H4 (cell line): ENCODE data around the gene P2RY8. TPM values are rescaled to one million over a fixed set of nuclear protein-coding genes. Genes with fewer than 3 reads are reported as not detected.
"Not testable (repeated sequence)": the region's sequence is repeated elsewhere in the genome, so short reads cannot be mapped to it uniquely, and the experiment has no call there.

Experiments
- DNase-seq: peaks from one replicate; pipeline ENCODE4 v3.0.0-alpha.2; 2015; ENCODE audit warnings: low spot score
- total RNA-seq: library from RNA; depleted of rRNA; stranded (reverse); fragments of >200 nt; shearing (Covaris generic); gene quantifications from 2 replicates; pipeline ENCODE4 v1.2.3, GENCODE V29; 2014

Gene P2RY8
- total RNA-seq, 1 experiment from 2014 or later = 0.25 TPM

DNA sequence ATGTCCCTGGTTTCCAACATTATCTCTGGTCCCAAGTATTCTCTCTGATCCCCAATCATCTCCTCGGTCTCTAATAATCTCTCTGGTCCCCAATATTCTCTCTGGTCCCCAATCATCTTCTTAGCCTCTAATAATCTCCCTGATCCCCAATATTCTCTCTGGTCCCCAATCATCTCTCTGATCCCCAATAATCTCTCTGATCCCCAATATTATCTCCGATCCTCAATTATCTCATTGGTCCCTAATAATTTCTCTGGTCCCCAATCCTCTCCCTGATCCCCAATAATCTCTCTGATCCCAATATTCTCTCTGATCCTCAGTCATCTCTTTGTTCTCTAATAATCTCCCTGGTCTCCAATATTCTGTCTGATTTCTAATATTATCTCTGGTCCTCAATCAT lies 16.6 kb downstream of the P2RY8 start:
- no peak for DNase-seq

DNA sequence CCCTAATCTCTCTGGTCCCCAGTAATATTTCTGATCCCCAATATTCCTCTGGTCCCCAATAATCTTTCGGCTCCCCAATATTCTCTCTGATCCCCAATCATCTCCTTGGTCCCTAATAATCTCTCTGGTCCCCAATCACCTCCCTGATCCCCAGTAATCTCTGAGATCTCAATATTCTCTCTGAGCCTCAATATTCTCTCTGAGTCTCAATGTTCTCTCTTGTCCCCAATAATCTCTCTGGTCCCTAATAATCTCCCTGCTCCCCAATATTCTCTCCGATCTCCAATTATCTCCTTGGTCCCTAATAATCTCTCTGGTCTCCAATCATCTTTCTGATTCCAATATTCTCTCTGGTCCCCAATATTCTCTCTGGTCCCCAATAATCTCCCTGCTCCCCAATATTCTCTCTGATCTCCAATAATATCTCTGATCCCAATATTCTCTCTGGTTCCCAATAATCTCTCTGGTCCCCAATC lies 17.9 kb downstream of the P2RY8 start:
- no peak for DNase-seq

DNA sequence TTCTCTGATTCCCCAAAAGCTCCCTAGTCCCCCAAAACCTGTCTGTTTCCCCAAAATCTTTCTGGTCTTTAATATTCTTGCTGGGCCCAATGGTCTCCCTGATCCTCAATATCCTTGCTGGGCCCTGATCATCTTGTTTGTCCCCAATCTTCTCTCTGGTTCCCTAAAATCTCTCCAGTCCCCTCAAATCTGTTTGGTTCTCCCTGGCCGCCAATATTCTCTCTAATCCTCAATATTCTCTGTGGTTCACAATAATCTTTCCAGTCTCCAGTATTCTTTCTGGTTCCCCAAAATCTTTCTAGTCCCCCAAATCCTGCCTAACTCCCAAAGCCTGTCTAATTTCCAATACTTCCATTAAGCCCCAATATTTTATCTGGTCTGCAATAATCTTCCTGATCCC lies 18.5 kb downstream of the P2RY8 start:
- no peak for DNase-seq

DNA sequence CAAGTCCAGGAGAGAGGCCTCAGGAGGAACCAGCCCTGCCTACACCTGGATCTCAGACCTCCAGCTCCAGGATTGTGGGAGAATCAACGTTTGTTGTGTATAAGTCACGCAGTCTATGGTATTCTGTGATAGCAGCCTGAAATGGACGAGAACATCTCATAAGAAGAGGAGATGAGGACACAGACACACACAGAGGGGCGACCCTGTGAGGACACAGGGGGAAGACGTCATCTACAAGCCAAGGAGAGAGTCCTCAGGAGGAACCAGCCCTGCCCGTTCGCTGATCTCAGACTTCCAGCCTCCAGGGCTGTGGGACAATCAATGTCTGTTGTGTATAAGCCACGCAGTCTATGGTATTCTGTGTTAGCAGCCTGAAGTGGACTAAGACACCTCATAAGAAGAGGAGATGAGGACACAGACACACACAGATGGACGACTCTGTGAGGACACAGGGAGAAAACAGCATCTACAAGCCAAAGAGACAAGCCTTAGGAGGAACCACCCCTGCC lies 20.3 kb downstream of the P2RY8 start:
- no peak for DNase-seq

DNA sequence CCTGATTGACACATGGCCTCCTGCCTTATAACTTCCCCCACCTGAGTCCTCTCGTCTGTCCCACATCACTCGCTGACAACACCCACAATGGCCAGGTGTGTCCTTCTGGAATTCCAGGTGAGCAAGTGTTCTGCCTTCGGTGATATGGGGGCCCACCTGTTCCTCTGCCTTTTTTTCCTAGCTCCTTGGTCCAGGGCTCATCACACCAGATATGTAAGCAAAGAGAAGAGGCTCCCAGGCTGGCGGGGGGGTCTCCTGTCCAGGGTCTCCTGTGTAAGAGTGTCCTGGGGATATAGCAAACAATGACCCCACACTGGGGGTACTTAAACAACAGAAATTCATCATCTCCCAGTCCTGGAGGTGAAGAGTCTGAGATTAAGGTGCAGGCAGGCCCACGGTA lies 25.2 kb downstream of the P2RY8 start:
- no peak for DNase-seq

DNA sequence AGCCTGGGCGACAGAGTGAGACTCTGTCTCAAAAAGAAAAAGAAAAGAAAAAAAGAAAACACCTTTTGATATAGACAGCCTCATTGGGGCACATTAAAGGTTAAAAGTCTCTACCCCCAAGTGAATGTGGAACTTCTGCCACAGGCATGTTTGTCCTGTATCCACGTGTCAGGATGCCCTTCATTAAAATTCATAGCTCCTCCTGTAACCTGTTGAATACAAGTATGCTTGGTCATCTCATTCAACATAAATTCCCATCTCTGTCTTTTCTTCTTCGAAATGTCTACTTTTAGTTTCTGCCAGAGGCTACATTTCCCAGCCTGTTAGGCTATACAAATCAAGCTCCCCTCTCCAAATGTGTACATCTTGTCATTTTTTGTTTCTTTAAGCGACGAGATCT lies 25.8 kb downstream of the P2RY8 start:
- DNase-seq = no peak

DNA sequence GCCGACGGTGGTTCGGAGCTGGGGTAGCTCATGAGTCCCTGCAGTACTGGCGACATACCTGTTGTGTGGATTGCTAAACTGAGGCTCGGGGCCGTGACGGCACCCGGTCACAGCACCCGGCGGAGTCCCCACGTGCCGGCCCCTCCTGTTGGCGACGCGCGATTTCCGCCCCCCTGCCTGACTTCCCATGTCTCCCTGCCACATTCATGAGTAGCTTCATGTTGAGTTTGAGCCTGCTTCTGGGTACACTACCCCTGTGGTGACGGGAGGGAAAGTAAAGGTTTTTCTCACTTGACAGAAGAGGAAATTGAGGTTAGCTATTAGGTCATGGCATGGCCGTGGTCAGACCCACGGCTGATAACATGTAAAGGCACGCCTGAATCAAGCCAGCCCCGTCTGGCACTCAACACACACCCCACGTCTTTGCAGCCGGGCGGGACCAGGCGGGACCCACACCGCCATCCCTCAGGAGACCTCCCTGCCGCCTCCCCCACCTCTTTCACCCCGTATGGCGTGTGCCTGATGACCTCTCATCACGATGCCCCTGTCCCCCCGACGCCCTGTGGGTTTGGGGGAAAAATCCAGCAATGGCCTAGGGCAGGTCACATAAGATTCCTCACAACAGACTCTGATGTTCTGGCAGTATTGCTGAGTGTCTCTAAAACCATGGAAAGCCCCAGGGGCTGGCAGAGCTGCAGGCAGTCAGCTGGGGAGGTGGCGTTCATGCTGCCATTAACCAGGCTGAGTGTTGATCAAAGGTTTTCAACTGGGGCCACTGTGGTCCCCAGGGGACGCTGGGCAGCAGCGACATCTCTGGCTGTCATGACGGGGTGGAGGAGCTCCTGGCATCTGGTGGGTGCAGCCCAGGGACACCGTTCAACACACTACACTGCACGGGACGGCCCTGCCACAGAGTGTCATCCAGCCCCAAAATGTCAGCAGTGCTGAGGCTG lies 29.2 kb downstream of the P2RY8 start:
- no peak for DNase-seq

DNA sequence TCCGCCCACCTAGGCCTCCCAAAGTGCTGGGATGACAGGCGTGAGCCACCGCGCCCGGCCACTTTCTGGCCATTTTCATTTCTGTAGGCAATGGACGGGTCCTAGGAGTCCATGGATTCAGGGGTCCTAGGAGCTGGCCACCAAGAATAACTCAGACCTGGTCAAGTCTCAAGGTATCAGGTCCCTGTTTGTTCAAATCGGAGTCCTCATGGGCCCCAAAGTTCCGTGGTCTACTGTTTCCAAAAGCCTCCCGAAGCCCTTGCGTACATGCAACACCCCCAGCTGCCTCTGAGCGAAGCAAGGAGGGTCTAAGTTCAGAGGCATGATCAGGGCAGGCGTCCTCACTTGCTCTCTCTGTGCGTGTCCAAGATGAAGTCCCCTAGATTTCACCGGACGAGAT lies 30.1 kb downstream of the P2RY8 start:
- DNase-seq = no peak

DNA sequence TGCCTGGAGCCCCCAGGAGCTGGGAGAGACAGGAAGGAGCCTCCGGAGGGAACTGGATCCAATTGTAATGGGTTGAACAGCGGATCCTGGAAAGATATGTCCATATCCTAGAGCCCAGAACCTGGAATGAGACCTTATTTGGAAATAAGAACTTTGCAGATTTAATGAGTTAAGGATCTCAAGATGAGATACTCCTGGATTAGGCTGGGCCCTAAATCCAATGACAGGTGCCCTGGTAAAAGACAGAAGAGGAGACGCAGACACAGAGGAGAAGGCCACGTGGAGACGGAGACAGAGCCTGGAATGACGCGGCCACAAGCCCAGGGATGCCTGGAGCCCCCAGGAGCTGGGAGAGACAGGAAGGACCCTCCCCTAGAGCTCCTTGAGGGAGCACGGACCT lies 34.1 kb downstream of the P2RY8 start:
- no peak for DNase-seq

DNA sequence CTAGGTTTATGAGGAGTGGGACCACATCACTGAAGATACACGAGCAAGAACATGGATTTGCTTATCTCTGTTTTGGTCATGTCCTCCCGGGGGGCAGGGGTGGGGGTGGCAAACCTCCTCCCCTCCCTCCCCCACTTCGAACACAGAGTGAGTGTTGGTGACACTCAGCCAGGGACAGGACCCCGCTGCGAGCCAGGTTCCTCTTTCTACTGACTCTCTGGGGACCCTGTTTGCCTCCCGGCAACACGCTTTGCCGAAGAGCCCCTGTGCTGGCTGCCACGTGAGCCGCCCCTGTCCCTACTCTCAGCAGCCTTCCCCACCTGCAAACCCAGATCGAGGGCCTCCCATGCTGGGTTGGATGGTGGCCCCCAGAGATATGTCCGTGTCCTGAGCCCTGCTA lies 34.7 kb downstream of the P2RY8 start:
- DNase-seq = no peak

DNA sequence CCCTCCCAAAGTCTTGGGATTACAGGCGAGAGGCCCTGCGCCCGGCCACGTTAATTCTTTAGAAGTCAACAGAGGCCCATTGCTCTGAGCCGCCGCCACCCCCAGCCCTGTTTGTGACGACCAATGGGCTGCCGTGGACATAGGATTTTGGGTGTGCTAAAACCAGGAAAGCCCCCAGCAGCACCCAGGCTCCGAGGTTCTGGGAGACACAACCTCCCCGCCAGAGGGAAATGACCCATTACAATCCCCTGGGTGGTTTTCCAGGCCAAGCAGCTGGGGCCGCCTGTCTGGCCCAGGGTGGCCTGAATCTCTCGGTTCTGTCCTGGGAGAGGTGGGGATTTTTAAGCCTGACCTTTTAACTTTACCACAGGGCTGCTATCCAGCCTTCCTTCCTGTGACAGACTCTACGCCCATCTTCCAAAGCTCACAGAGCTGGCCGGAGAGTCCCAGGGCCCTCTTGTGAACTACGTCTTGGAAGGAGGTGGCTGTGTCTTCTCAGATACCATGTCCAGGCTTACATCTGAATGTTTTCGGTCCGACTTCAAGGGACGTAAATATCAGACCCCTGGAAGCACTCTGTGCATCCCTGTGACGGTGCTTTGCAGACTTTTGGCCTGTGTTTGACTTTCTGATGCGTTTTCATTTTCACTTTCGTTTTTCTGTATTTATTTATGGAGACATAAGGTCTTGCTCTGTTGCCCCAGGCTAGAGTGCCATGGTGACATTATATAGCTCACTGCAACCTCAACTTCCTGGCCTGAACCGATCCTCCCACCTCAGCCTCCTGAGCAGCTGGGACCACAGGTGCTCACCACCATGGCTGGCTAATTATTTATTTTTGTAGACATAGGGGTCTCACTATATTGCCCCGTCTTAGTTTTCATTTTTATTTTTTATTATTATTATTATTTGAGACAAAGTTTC lies 36.0 kb downstream of the P2RY8 start:
- DNase-seq = peak; percentile 56

DNA sequence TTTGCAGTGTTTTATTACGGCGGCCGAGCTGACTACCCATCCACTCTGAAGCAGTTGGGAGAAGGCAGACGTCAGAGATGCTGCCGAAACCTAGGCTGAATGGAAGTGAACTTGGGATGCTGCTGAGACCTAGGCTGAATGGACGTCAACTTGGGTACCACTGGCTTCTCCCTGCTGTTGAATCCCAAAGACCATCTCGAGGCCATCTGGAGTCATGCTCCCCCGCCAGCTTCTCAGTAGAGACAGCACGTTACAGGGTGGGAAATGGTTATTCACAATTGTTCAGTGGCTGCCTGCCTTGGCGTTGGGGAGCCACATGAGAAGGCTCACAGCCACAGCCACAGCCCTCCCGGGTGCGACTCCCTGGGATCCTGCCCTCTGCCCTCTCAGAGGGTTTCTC lies 40.9 kb downstream of the P2RY8 start:
- DNase-seq = no peak

DNA sequence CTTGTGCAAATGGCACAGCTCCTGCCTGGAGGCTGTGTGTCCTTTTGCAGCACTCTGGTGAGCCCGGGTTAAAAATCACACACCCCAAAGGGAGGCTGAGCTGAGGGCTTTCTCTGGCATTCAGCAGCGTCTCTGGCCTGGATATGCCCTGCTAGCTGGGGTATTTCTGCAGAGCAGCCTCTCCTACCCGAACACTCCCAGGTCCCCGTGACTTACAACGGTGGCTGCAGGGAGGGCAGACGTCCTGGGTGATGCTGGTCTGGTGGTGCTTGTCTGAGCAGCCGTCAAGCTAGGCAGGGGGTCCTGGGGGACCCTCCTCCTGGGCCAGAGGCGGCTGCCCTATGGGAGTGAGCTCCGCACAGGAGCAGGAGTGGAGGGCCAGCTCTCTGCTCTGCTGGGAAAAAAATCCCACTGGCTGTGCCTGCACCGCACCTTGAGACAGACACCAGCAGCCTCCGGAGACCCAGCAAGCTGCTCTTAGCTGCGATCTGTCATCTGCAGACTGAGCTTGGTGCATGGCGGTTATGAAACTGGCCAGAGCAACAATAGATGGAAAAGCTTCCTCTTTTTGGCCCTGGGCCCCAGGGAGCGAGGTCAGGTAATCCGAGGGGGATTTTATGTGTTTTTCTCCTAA lies 43.0 kb downstream of the P2RY8 start:
- DNase-seq = no peak

DNA sequence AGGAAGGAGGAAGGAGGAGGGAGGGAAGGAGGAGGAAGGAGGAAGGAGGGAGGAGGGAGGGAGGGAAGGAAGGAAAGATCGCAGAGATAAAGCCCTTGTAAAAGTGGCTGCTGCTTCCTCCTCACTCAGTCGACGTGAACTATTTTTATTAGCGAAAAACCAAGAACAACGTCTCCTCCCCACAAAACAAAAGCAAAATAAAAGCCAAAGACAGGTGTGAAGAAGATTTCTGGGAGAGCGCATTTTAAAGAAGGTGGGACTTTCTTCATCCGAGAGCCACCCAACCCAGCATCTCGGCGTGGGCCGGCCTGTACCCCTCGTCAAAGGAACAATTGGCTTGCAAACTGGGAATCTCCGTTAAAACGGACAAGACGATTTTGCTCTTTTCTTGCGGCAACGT lies 43.6 kb downstream of the P2RY8 start:
- DNase-seq = no peak

DNA sequence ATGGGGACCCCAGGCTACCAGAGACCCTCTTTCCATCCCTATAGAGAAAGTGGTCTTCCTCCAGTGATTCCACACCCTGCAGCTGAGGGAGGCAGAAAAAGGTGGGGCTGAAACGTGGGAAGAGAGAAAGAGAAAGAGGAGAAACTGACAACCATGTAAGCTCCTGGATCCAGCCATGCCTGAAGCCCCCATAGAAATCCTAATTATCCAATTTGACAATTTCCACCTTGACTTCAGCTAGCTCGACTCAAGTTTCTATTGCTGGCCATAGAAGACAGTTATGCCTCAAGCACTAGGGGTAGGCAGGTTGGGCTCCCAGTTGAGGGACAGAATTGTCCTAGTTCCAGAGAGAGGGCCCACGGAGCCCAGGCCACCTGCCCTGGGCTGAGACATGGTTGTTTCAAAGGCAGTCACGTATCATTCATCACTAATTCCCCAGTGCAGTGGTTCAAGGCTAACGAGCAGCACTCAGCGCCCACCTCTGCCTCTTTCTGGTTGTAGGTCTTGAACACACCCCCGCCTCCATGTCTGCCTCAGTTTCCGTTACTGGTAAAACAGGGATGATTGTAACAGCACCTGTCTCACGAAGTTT lies 44.5 kb downstream of the P2RY8 start:
- DNase-seq = no peak

DNA sequence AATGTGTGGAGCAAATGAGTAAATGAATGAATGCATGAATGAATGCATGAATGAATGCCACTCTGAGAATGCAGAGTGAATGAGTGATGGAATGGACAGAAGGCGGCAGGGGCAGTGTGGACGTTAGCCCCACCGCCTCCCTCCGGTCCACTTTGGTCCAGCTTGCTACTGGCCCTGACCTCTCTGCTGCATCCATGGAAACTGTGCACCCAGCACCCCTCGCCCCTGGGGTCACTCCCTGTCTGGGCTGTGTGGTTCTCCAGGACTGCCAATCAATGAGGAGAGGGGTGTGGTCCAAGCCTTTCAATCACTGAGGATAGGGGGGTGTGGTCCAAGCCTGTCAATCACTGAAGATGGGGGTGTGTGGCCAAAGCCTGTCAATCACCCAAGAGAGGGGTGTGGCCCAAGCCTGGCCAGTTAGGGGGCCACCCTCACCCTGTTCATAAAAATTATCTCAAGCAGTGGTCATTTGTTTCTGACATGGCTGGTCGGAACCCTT lies 45.1 kb downstream of the P2RY8 start:
- no peak for DNase-seq

DNA sequence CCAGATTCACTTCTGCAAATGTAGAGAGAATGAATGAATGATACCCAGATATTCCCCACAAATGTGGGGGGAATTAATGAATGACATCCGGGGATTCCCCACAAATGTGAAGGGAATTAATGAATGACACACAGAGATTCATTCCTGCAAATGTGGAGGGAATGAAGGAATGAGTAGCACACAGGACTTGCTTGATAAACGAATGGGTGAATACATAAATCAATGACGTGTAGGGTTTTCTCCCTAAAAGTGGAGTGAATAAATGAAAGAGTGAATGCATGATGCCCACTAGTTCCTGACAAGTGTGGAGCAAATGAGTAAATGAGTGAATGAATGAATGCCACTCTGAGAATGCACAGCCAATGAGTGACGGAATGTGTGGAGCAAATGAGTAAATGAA lies 45.7 kb downstream of the P2RY8 start:
- not testable (repeated sequence) for DNase-seq

DNA sequence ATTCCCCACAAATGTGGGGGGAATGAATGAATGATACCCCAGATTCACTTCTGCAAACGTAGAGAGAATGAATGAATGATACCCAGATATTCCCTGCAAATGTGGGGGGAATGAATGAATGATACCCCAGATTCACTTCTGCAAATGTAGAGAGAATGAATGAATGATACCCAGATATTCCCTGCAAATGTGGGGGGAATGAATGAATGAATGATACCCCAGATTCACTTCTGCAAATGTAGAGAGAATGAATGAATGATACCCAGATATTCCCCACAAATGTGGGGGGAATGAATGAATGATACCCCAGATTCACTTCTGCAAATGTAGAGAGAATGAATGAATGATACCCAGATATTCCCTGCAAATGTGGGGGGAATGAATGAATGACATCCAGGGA lies 46.3 kb downstream of the P2RY8 start:
- not testable (repeated sequence) for DNase-seq

DNA sequence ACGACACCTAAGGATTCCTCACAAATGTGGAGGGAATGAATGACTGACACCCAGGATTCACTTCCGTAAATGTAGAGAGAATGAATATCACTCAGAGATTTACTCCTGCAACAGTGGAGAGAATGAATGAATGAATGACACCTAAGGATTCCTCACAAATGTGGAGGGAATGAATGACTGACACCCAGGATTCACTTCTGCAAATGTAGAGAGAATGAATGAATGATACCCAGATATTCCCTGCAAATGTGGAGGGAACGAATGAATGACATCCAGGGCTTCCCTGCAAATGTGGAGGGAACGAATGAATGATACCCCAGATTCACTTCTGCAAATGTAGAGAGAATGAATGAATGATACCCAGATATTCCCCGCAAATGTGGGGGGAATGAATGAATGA lies 47.6 kb downstream of the P2RY8 start:
- not testable (repeated sequence) for DNase-seq

DNA sequence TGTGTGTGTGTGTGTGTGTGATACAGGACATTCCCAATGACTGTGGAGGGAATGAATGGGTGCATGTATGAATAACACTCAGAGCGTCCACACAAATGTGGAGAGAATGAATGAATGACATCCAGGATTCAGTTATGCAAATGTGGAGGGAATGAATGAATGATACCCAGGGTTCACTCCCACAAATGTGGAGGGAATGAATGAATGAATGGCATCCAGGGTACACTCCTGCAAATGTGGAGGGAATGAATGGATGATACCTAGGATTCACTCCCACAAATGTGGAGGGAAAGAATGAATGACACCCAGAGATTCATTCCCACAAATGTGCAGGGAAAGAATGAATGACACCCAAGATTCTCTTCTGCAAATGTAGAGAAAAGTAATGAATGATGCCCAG lies 48.2 kb downstream of the P2RY8 start:
- no peak for DNase-seq

DNA sequence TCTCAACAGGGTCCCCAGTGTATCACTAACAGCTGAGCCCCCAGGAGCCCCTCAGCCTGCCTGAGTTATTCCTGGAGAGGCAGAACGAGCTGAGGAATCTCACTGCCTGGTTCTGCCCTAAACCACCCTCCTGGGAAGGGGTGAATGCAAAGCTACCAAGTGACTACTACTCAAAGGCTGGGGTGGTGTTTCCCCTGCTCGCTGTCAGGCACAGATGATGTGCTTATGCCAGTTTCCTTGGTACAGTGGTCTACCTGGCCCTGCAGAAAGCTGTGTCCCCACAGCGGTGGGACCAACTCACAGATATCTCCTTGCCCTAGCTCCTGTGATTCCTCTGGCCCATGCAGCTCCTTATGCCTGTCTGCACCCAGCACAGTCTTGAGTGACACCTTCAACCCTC lies 48.8 kb downstream of the P2RY8 start:
- no peak for DNase-seq
